ENCODE measurements around the gene ZBTB37.
"Not testable (repeated sequence)": the region's sequence is repeated elsewhere in the genome, so short reads cannot be mapped to it uniquely, and the experiment has no call there.

ZBTB37 gene

GRCh38 chr1:173860065-173860464 is 8.1 kb upstream of the ZBTB37 start:
- no peaks in the 10 kb centered on the region for H3K9me2 ChIP-seq (ENCODE audit: low read depth, low read length)
- H3K9ac ChIP-seq (ENCODE audit: low read length): no peak overlapping the region
- TF ChIP-seq EZH2 (IDR thresholded peaks at IDR 0.05; ENCODE audit: borderline replicate concordance, low read length) (no peak), CTCF (IDR thresholded peaks at IDR 0.05; ENCODE audit: low read length) (no peak)
- no peaks in the 10 kb centered on the region for H3K9me3 ChIP-seq (ENCODE audit: low read length)
- peaks cover 30% of the 10 kb centered on the region; the same call in 1 of the 2 replicates for H3F3A ChIP-seq (ENCODE audit: insufficient read depth, low read length)
- H3K36me3 ChIP-seq (ENCODE audit: insufficient read depth, low read length): peaks cover 76% of the 10 kb centered on the region
- H3K27ac ChIP-seq (ENCODE audit: low read depth, low read length, poor library complexity, severe bottlenecking): no peak overlapping the region
- peaks cover 20% of the 10 kb centered on the region for H3K4me1 ChIP-seq (ENCODE audit: insufficient read depth, low read length, severe bottlenecking)
- no peaks in the 10 kb centered on the region for H3K79me2 ChIP-seq (ENCODE audit: insufficient read depth, low read length)
- no peak overlapping the region for H3K4me2 ChIP-seq (ENCODE audit: low read length)
- H2AFZ ChIP-seq (ENCODE audit: low read length): no peak overlapping the region
- no peaks in the 10 kb centered on the region for H4K20me1 ChIP-seq (ENCODE audit: insufficient read depth, low read length)
- no peak overlapping the region for H3K4me3 ChIP-seq (ENCODE audit: low read depth, low read length, poor library complexity, severe bottlenecking)
- H3K27me3 ChIP-seq (ENCODE audit: insufficient read depth, low read length): no peaks in the 10 kb centered on the region

- Histone ChIP-seq H3K4me3 (ENCODE audit: low read depth, low read length, poor library complexity, severe bottlenecking) (no peak overlapping the region), H3K4me2 (ENCODE audit: low read length) (no peak overlapping the region), H4K20me1 (ENCODE audit: insufficient read depth, low read length) (no peaks in the 10 kb centered on the region), H3K27ac (ENCODE audit: low read depth, low read length, poor library complexity, severe bottlenecking) (peak overlapping the region; percentile 61), H3K27me3 (ENCODE audit: insufficient read depth, low read length) (no peaks in the 10 kb centered on the region), H3K4me1 (ENCODE audit: insufficient read depth, low read length, severe bottlenecking) (peaks cover 36% of the 10 kb centered on the region), H3K9ac (ENCODE audit: low read length) (no peak overlapping the region), H3K36me3 (ENCODE audit: insufficient read depth, low read length) (peaks cover 78% of the 10 kb centered on the region), H3K9me2 (ENCODE audit: low read depth, low read length) (no peaks in the 10 kb centered on the region), H3K79me2 (ENCODE audit: insufficient read depth, low read length) (peaks cover 12% of the 10 kb centered on the region), H3K9me3 (ENCODE audit: low read length) (no peaks in the 10 kb centered on the region), H2AFZ (ENCODE audit: low read length) (no peak overlapping the region), H3F3A (ENCODE audit: insufficient read depth, low read length) (peaks cover 37% of the 10 kb centered on the region; the same call in 1 of the 2 replicates)
- TF ChIP-seq CTCF (IDR thresholded peaks at IDR 0.05; ENCODE audit: low read length) (no peak), EZH2 (IDR thresholded peaks at IDR 0.05; ENCODE audit: borderline replicate concordance, low read length) (no peak)
These were observed 6.4 kb upstream of the ZBTB37 start for GRCh38 chr1:173861731-173862145.

DNA sequence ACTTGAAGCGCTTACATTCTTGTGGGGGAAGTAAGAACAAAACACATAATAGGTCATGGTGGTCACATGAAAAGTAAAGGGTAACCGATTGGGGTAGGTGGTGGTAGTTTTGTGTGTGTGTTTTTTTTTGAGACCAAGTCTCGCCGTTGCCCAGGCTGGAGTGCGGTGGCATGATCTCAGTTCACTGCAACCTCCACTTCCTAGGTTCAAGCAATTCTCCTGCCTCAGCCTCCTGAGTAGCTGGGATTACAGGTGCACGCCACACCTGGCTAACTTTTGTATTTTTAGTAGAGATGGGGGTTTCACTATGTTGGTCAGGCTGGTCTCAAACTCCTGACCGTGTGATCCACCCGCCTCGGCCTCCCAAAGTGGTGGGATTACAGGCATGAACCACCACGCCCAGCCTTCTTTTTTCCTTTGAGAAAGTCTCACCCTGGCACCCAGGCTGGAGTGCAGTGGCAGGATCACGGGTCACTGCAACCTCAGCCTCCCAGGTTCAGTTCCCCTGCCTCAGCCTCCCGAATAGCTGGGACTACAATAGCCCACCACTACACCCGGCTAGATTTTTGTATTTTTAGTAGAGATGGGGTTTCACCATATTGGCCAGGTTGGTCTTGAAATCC is 5.9 kb upstream of the ZBTB37 start:
- H3F3A ChIP-seq (ENCODE audit: insufficient read depth, low read length): peaks cover 37% of the 10 kb centered on the region; the same call in 1 of the 2 replicates
- not testable (repeated sequence) for H3K4me2 ChIP-seq (ENCODE audit: low read length); H3K4me3 ChIP-seq (ENCODE audit: low read depth, low read length, poor library complexity, severe bottlenecking); H4K20me1 ChIP-seq (ENCODE audit: insufficient read depth, low read length); H3K9me3 ChIP-seq (ENCODE audit: low read length); H3K27me3 ChIP-seq (ENCODE audit: insufficient read depth, low read length); H3K9me2 ChIP-seq (ENCODE audit: low read depth, low read length); H3K9ac ChIP-seq (ENCODE audit: low read length); H2AFZ ChIP-seq (ENCODE audit: low read length)
- H3K36me3 ChIP-seq (ENCODE audit: insufficient read depth, low read length): peaks cover 78% of the 10 kb centered on the region
- peaks cover 17% of the 10 kb centered on the region for H3K79me2 ChIP-seq (ENCODE audit: insufficient read depth, low read length)
- H3K4me1 ChIP-seq (ENCODE audit: insufficient read depth, low read length, severe bottlenecking): peaks cover 38% of the 10 kb centered on the region
- H3K27ac ChIP-seq (ENCODE audit: low read depth, low read length, poor library complexity, severe bottlenecking): peak overlapping the region; percentile 61

- peaks cover 21% of the 10 kb centered on the region for H3K79me2 ChIP-seq (ENCODE audit: insufficient read depth, low read length)
- H3K36me3 ChIP-seq (ENCODE audit: insufficient read depth, low read length): peaks cover 77% of the 10 kb centered on the region
- TF ChIP-seq EZH2 (IDR thresholded peaks at IDR 0.05; ENCODE audit: borderline replicate concordance, low read length) (no peak), CTCF (IDR thresholded peaks at IDR 0.05; ENCODE audit: low read length) (no peak)
- H2AFZ ChIP-seq (ENCODE audit: low read length): no peak overlapping the region
- H3K9ac ChIP-seq (ENCODE audit: low read length): no peak overlapping the region
- no peaks in the 10 kb centered on the region for H3K27me3 ChIP-seq (ENCODE audit: insufficient read depth, low read length)
- no peaks in the 10 kb centered on the region for H4K20me1 ChIP-seq (ENCODE audit: insufficient read depth, low read length)
- H3K4me3 ChIP-seq (ENCODE audit: low read depth, low read length, poor library complexity, severe bottlenecking): no peak overlapping the region
- H3K4me1 ChIP-seq (ENCODE audit: insufficient read depth, low read length, severe bottlenecking): peaks cover 38% of the 10 kb centered on the region
- peak overlapping the region; percentile 61 for H3K27ac ChIP-seq (ENCODE audit: low read depth, low read length, poor library complexity, severe bottlenecking)
- H3K9me2 ChIP-seq (ENCODE audit: low read depth, low read length): no peaks in the 10 kb centered on the region
- peak overlapping the region; percentile 89; the same call in 1 of the 2 replicates for H3K4me2 ChIP-seq (ENCODE audit: low read length)
- peaks cover 37% of the 10 kb centered on the region; the same call in 1 of the 2 replicates for H3F3A ChIP-seq (ENCODE audit: insufficient read depth, low read length)
- H3K9me3 ChIP-seq (ENCODE audit: low read length): no peaks in the 10 kb centered on the region
These were observed 5.4 kb upstream of the ZBTB37 start for GRCh38 chr1:173862769-173863223.

All from OCI-LY1 (cell line).